Gastroesophageal sphincter (tissue), 4 donors: Measurements from ENCODE around the gene MRTFB. TPM values are rescaled to one million over a fixed set of nuclear protein-coding genes. Genes with fewer than 3 reads are reported as not detected.

Experiments used
- ATAC-seq: fragments of 150-250 bp; one replicate; pipeline ENCODE4 v1.9.1; 2016; ENCODE audit warnings: mild to moderate bottlenecking, moderate library complexity
- H3K27ac ChIP-seq, 4 donors: fragments of 200-600 bp; sonication (generic) in 3 of 4; 1 replicate in 3 of 4; 2 replicates in 1 of 4; pipeline ENCODE4 v1.5.1; 2016 to 2019
- H3K27me3 ChIP-seq: fragments of 200-600 bp; sonication (generic); one replicate; pipeline ENCODE4 v1.5.1; 2019
- H3K36me3 ChIP-seq, 2 donors: fragments of 200-600 bp; sonication (generic); one replicate each; pipeline ENCODE4 v1.5.1; 2019; ENCODE audit warnings: control low read depth in 1 of 2
- H3K4me1 ChIP-seq, 3 donors: fragments of 200-600 bp; sonication (generic); 1 replicate in 2 of 3; 2 replicates in 1 of 3; pipeline ENCODE4 v1.5.1; 2016 to 2019; ENCODE audit warnings: control low read depth in 2 of 3
- H3K4me3 ChIP-seq, 2 donors: fragments of 200-600 bp; sonication (generic); one replicate each; pipeline ENCODE4 v1.5.1; 2019; ENCODE audit warnings: mild to moderate bottlenecking in 1 of 2, moderate library complexity in 1 of 2
- H3K9me3 ChIP-seq, 3 donors: fragments of 200-600 bp; sonication (generic); one replicate each; pipeline ENCODE4 v1.5.1; 2017 to 2019; ENCODE audit warnings: control low read depth in 2 of 3
- CTCF ChIP-seq, 4 experiments: fragments of 200-600 bp in 2 of 4; fragments of 450-650 bp in 2 of 4; sonication (generic) in 1 of 4; IDR thresholded peaks; one replicate each; pipeline ENCODE4 v1.5.1; 2017 to 2019; ENCODE audit warnings: antibody characterized with exemption in 4 of 4, mild to moderate bottlenecking in 2 of 4, moderate library complexity in 2 of 4
- EP300 ChIP-seq: sonication (generic); formaldehyde crosslinking; IDR thresholded peaks from one replicate; pipeline ENCODE4 v1.6.1; 2017; ENCODE audit warnings: antibody characterized with exemption, mild to moderate bottlenecking
- POLR2A ChIP-seq, 2 donors: fragments of 450-650 bp; IDR thresholded peaks; one replicate each; pipeline ENCODE4 v1.6.1; 2017; ENCODE audit warnings: antibody characterized with exemption in 2 of 2, mild to moderate bottlenecking in 2 of 2, moderate library complexity in 1 of 2
- POLR2AphosphoS5 ChIP-seq: sonication (generic); formaldehyde crosslinking; IDR thresholded peaks from one replicate; pipeline ENCODE4 v1.6.1; 2017; ENCODE audit warnings: antibody characterized with exemption
- WGBS, 2 donors: methylation state at CpG; one replicate each; pipeline ENCODE4 v1.1.5; 2018; ENCODE audit warnings: low coverage in 1 of 2; 5-methylcytosine and 5-hydroxymethylcytosine counted together
- total RNA-seq, 4 donors: library from RNA; depleted of rRNA; stranded (reverse); fragments of >200 nt; gene quantifications; one replicate each; pipeline ENCODE4 v1.1.0, GENCODE V29; 2016

The MRTFB gene
- total RNA-seq, 4 donors from 2014 or later: 38.8 to 53.1 (median 41.1) TPM

GRCh38 chr16:14302031-14302398 is 230.9 kb downstream of the MRTFB start:
- Histone ChIP-seq H3K27me3 (no peaks in the 10 kb centered on the region), H3K27ac (peak overlapping the region; percentile 48 to 95 (median 92)), H3K9me3 (no peaks in the 10 kb centered on the region), H3K36me3 (no peaks in the 10 kb centered on the region), H3K4me3 (peak overlapping the region; percentile 67 to 99), H3K4me1 (peaks cover 0 to 53% (median 15%) of the 10 kb centered on the region in 3 donors)
- WGBS, 2 donors: no CpG with 5 or more reads among the region's 37 CpGs
- peak; percentile 29 for TF ChIP-seq POLR2AphosphoS5
- no peak for TF ChIP-seq POLR2A (IDR thresholded peaks at IDR 0.05)
- peak; percentile 86 for ATAC-seq

- WGBS, 2 donors: no CpG with 5 or more reads among the region's 86 CpGs
- H3K4me3 ChIP-seq: peak overlapping the region; percentile 67 to 99
- ATAC-seq: peak; percentile 13
- H3K4me1 ChIP-seq: peaks cover 0 to 58% (median 21%) of the 10 kb centered on the region in 3 donors
- TF ChIP-seq CTCF (IDR thresholded peaks at IDR 0.05) (no peak), EP300 (no peak), POLR2A (IDR thresholded peaks at IDR 0.05) (no peak), POLR2AphosphoS5 (no peak)
- no peaks in the 10 kb centered on the region for H3K9me3 ChIP-seq
- no peaks in the 10 kb centered on the region for H3K36me3 ChIP-seq
- H3K27me3 ChIP-seq: no peaks in the 10 kb centered on the region
- peak overlapping the region; percentile 48 to 95 (median 92) for H3K27ac ChIP-seq
Measured at GRCh38 chr16:14302399-14303181, 231.5 kb downstream of the MRTFB start.

GRCh38 chr16:14303182-14303618 is 232.1 kb downstream of the MRTFB start:
- Histone ChIP-seq H3K4me3 (peak overlapping the region; percentile 67 to 99), H3K4me1 (peaks cover 0 to 65% (median 27%) of the 10 kb centered on the region in 3 donors), H3K27me3 (no peaks in the 10 kb centered on the region), H3K36me3 (no peaks in the 10 kb centered on the region), H3K27ac (peak overlapping the region; percentile 48 to 95 (median 92)), H3K9me3 (no peaks in the 10 kb centered on the region)
- no peak for ATAC-seq
- TF ChIP-seq POLR2AphosphoS5 (no peak), EP300 (no peak), POLR2A (IDR thresholded peaks at IDR 0.05) (no peak), CTCF (IDR thresholded peaks at IDR 0.05) (no peak)
- WGBS, 2 donors: 15 to 19% methylated on average over 8 to 9 of the region's 14 CpGs

GRCh38 chr16:14303639-14304394 is 232.7 kb downstream of the MRTFB start:
- H3K36me3 ChIP-seq: no peaks in the 10 kb centered on the region
- no peaks in the 10 kb centered on the region for H3K27me3 ChIP-seq
- H3K27ac ChIP-seq: peak overlapping the region; percentile 48 to 95 (median 92)
- ATAC-seq: no peak
- TF ChIP-seq EP300 (no peak), POLR2AphosphoS5 (peak; percentile 9), POLR2A (IDR thresholded peaks at IDR 0.05) (no peak)
- 32% methylated on average over 5 of the region's 31 CpGs; no CpG with 5 or more reads in 1 of the 2 donors for WGBS, 2 donors
- H3K4me3 ChIP-seq: peak overlapping the region; percentile 67 to 99
- no peaks in the 10 kb centered on the region for H3K9me3 ChIP-seq
- H3K4me1 ChIP-seq: peaks cover 0 to 71% (median 30%) of the 10 kb centered on the region in 3 donors

- WGBS, 2 donors: 47 to 77% methylated on average over 4 to 12 of the region's 12 CpGs
- Histone ChIP-seq H3K27ac (peak overlapping the region in 3 of 4 donors; percentile 91 to 95 (median 92)), H3K36me3 (no peaks in the 10 kb centered on the region), H3K4me1 (peaks cover 0 to 82% (median 40%) of the 10 kb centered on the region in 3 donors), H3K27me3 (no peaks in the 10 kb centered on the region), H3K4me3 (peak overlapping the region in 1 of 2 donors; percentile 99), H3K9me3 (no peaks in the 10 kb centered on the region)
- no peak for ATAC-seq
- TF ChIP-seq POLR2A (IDR thresholded peaks at IDR 0.05) (no peak), POLR2AphosphoS5 (no peak), EP300 (no peak), CTCF (IDR thresholded peaks at IDR 0.05) (no peak)
Measured at GRCh38 chr16:14304891-14305460, 233.9 kb downstream of the MRTFB start.
